PC-3 (cell line): ENCODE results near the gene ACBD4. TPM values are rescaled to one million over a fixed set of nuclear protein-coding genes. Genes with fewer than 3 reads are reported as not detected.
A peak's percentile ranks its signal among the peaks of the same experiment; 100 is the strongest.
"Not testable (repeated sequence)": the region's sequence is repeated elsewhere in the genome, so short reads cannot be mapped to it uniquely, and the experiment has no call there.

Experiments used
- ATAC-seq: fragments of 200-7000 bp; cut with Tn5 transposase; 2 replicates; pipeline ENCODE4 v1.9.1; 2020; ENCODE audit warnings: mild to moderate bottlenecking, moderate library complexity
- BruUV-seq: library from RNA; stranded (reverse); fragments of 400-500 nt; replicated peaks from 2 replicates; lab custom pipeline; 2021; lab: Mats Ljungman, UMichigan
- CTCF ChIA-PET: fragments of 300-600 bp; sonication (Branson Sonifier 250); formaldehyde crosslinking; loops from one replicate; lab custom pipeline; 2022; ENCODE audit warnings: antibody characterized with exemption; lab: Charles Lee
- POLR2A ChIA-PET: fragments of 300-600 bp; sonication (Branson Sonifier 250); formaldehyde crosslinking; loops from one replicate; lab custom pipeline; 2022; ENCODE audit warnings: antibody characterized with exemption; ENCODE audit not compliant: unreplicated experiment; lab: Charles Lee
- DNase-seq: peaks from one replicate; pipeline ENCODE4 v3.0.0-alpha.2; 2015
- H2AFZ ChIP-seq: fragments of 300-600 bp; sonication (generic); 2 replicates; pipeline ENCODE4 v1.6.0; 2016; ENCODE audit warnings: antibody characterized with exemption, low read length
- H3F3A ChIP-seq: fragments of 300-600 bp; sonication (generic); one replicate; pipeline ENCODE4 v1.6.0; 2017; ENCODE audit warnings: antibody characterized with exemption, low read length, control low read depth, mild to moderate bottlenecking; ENCODE audit not compliant: unreplicated experiment
- H3K27ac ChIP-seq: fragments of 300-600 bp; sonication (generic); 2 replicates; pipeline ENCODE4 v1.5.1; 2016; ENCODE audit warnings: mild to moderate bottlenecking, low read length
- H3K27me3 ChIP-seq: fragments of 300-600 bp; sonication (generic); 2 replicates; pipeline ENCODE4 v1.6.1; 2016; ENCODE audit warnings: low read length, mixed read lengths
- H3K36me3 ChIP-seq: fragments of 300-600 bp; sonication (generic); 2 replicates; pipeline ENCODE4 v1.6.1; 2016; ENCODE audit warnings: low read depth, mixed run types, low read length, mixed read lengths
- H3K4me1 ChIP-seq: fragments of 300-600 bp; sonication (generic); 2 replicates; pipeline ENCODE4 v1.5.1; 2016; ENCODE audit warnings: low read length; ENCODE audit not compliant: insufficient read depth
- H3K4me2 ChIP-seq: fragments of 300-600 bp; sonication (generic); 2 replicates; pipeline ENCODE4 v1.6.0; 2016; ENCODE audit warnings: low read length
- H3K4me3 ChIP-seq: fragments of 300-600 bp; sonication (generic); 2 replicates; pipeline ENCODE4 v1.5.1; 2016; ENCODE audit warnings: mild to moderate bottlenecking, low read length, mixed read lengths
- H3K79me2 ChIP-seq: fragments of 300-600 bp; sonication (generic); 2 replicates; pipeline ENCODE4 v1.6.1; 2017; ENCODE audit warnings: low read length, mixed read lengths
- H3K9ac ChIP-seq: fragments of 300-600 bp; sonication (generic); 2 replicates; pipeline ENCODE4 v1.6.0; 2016; ENCODE audit warnings: mild to moderate bottlenecking, low read length
- H3K9me2 ChIP-seq: fragments of 300-600 bp; sonication (generic); replicated peaks from 2 replicates; pipeline ENCODE4 v1.6.1; 2016; ENCODE audit warnings: mixed run types, low read length, mixed read lengths
- H3K9me3 ChIP-seq: fragments of 300-600 bp; sonication (generic); 2 replicates; pipeline ENCODE4 v1.6.1; 2016; ENCODE audit warnings: low read length, mixed read lengths
- H4K20me1 ChIP-seq: fragments of 300-600 bp; sonication (generic); 2 replicates; pipeline ENCODE4 v1.6.1; 2016; ENCODE audit warnings: low read length, mixed read lengths
- EZH2 ChIP-seq: fragments of 300-600 bp; sonication (generic); IDR thresholded peaks from one replicate; pipeline ENCODE4 v1.6.1; 2017; ENCODE audit warnings: antibody characterized with exemption, mild to moderate bottlenecking, low read length; ENCODE audit not compliant: unreplicated experiment
- EZH2phosphoT487 ChIP-seq: fragments of 300-600 bp; sonication (generic); IDR thresholded peaks from 2 replicates; pipeline ENCODE4 v1.6.1; 2018; ENCODE audit warnings: mild to moderate bottlenecking, antibody characterized with exemption, low read length, borderline replicate concordance
- intact Hi-C: fragments of 100-400 bp; cut with micrococcal nuclease; formaldehyde crosslinking; loops from 2 replicates; pipeline ENCODE4 v1.9.0; 2023
- total RNA-seq: library from RNA; depleted of rRNA; stranded (reverse); fragments of >200 nt; gene quantifications from 2 replicates; pipeline ENCODE4 v1.2.3, GENCODE V29; 2014
- TF ChIP-seq, protein P1 (sequence below): fragments of 300-600 bp; sonication (generic); conservative IDR thresholded peaks from 2 replicates; pipeline ENCODE4 v1.5.1; 2017; ENCODE audit warnings: antibody characterized with exemption, low read depth, mild to moderate bottlenecking, low read length

Gene ACBD4
- total RNA-seq, 1 experiment from 2014 or later, result 12.9 TPM

DNA sequence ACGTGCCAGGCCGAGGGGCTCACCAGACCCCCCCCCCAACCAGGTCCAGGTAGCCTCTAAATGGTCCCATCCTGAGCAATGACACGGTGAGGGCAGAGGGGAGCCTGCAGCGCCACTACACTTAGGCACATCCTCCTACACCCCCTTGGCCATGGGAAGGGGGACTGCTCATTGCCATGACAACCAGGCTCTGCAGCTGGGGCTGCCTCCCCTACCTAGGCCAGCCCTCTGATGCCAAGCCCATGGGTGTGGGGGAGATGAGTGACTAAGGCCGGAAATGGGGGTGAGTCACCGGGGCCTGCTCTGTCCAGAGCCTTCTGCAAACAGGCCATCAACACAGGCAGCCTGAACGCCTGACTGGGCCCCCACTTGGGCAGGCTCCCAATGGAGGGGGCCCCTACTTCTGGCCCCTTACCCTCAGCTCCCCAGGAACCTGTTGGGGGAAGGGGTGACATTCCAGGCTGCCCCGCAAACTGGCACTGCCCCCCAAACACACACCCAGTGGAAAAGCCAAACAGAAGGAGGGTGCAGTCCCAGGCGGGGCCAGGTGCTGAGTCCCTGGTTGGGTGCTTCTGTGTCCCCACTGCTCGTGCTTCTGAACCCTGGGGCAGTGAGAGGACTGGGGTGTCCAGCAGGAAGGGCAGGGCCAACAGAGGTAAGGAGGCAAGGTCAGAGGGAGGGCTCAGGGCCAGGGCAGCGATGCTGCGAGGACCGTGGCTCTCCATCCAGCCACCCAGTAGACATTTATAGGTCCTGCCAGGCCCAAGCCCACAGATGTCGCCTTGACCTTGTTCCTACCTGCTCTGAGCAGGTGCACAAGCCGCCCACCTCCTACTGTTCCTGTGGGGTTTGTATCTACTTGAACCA, 11.3 kb upstream of the ACBD4 start:
- BruUV-seq, result TSS peak; percentile 11
- no peaks in the 10 kb centered on the region for H3K27me3 ChIP-seq
- ATAC-seq, result peak; percentile 80
- H3K79me2 ChIP-seq, result peaks cover 57% of the 10 kb centered on the region
- no peaks in the 10 kb centered on the region for H3K9me3 ChIP-seq
- DNase-seq, result peak; percentile 96
- peak overlapping the region; percentile 94 for H3K27ac ChIP-seq
- no peaks in the 10 kb centered on the region for H4K20me1 ChIP-seq
- 0 out of 2 replicates have a peak overlapping the region, but pooled peaks have one; percentile 28 for H2AFZ ChIP-seq
- no peaks in the 10 kb centered on the region for H3K36me3 ChIP-seq
- H3K4me3 ChIP-seq, result no peak overlapping the region
- POLR2A ChIA-PET, result no interaction called here
- intact Hi-C loops, result no loop called here
- no peaks in the 10 kb centered on the region for H3K9me2 ChIP-seq
- peak overlapping the region; percentile 74 for H3K9ac ChIP-seq
- TF ChIP-seq EZH2phosphoT487 (no peak), EZH2 (no peak)
- TF ChIP-seq, protein P1, sequence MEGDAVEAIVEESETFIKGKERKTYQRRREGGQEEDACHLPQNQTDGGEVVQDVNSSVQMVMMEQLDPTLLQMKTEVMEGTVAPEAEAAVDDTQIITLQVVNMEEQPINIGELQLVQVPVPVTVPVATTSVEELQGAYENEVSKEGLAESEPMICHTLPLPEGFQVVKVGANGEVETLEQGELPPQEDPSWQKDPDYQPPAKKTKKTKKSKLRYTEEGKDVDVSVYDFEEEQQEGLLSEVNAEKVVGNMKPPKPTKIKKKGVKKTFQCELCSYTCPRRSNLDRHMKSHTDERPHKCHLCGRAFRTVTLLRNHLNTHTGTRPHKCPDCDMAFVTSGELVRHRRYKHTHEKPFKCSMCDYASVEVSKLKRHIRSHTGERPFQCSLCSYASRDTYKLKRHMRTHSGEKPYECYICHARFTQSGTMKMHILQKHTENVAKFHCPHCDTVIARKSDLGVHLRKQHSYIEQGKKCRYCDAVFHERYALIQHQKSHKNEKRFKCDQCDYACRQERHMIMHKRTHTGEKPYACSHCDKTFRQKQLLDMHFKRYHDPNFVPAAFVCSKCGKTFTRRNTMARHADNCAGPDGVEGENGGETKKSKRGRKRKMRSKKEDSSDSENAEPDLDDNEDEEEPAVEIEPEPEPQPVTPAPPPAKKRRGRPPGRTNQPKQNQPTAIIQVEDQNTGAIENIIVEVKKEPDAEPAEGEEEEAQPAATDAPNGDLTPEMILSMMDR, result no peak
- H3F3A ChIP-seq, result no peaks in the 10 kb centered on the region
- H3K4me2 ChIP-seq, result peak overlapping the region; percentile 76
- H3K4me1 ChIP-seq, result peaks cover 55% of the 10 kb centered on the region
- CTCF ChIA-PET, result no interaction called here

DNA sequence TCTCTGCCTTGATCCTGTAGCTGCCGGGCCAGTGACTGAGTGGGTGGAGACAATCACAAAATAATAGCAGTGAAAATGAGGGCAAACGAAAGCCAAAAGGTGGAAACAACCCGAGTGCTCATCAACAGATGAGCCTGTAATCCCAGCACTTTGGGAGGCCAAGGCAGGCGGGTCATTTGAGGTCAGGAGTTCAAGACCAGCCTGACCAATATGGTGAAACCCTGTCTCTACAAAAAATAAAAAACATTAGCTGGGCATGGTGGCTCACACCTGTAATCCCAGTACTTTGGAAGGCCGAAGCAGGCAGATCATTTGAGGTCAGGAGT, 10.7 kb upstream of the ACBD4 start:
- H3K36me3 ChIP-seq, H3K4me3 ChIP-seq, CTCF ChIA-PET, H3K9me3 ChIP-seq, POLR2A ChIA-PET, H3K27me3 ChIP-seq, ATAC-seq, DNase-seq, H4K20me1 ChIP-seq, H3K9me2 ChIP-seq, intact Hi-C loops, BruUV-seq, H2AFZ ChIP-seq, H3F3A ChIP-seq: not testable (repeated sequence)
- H3K9ac ChIP-seq, result peak overlapping the region; percentile 74
- peaks cover 63% of the 10 kb centered on the region for H3K79me2 ChIP-seq
- H3K4me1 ChIP-seq, result peaks cover 61% of the 10 kb centered on the region
- H3K4me2 ChIP-seq, result peak overlapping the region; percentile 76
- H3K27ac ChIP-seq, result peak overlapping the region; percentile 94

DNA sequence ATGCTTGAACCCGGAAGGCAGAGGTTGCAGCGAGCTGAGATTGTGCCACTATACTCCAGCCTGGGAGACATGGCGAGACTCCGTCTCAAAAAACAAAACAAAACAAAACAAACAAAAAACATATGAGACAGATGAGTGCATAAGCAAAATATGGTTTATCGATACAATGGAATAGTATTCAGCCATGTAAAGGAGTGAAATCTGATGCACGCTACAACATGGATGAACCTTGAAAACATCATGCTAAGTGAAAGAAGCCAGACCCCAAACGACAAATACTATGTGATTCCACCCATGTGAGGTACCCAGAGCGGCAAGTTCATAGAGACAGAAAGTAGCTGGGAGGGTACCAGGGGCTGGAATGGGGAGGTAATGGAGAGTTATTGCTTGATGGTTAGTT, 10.0 kb upstream of the ACBD4 start:
- H3K27me3 ChIP-seq, result no peaks in the 10 kb centered on the region
- no peaks in the 10 kb centered on the region for H3K9me3 ChIP-seq
- no peak overlapping the region for H3K9ac ChIP-seq
- intact Hi-C loops, result no loop called here
- peaks cover 68% of the 10 kb centered on the region for H3K4me1 ChIP-seq
- no peak overlapping the region for H3K4me2 ChIP-seq
- H3F3A ChIP-seq, result no peaks in the 10 kb centered on the region
- H3K4me3 ChIP-seq, result no peak overlapping the region
- DNase-seq, result no peak
- H3K79me2 ChIP-seq, result peaks cover 71% of the 10 kb centered on the region
- ATAC-seq, result no peak
- no peaks in the 10 kb centered on the region for H4K20me1 ChIP-seq
- no TSS peak for BruUV-seq
- H3K27ac ChIP-seq, result 0 out of 2 replicates have a peak overlapping the region, but pooled peaks have one; percentile 94
- no peaks in the 10 kb centered on the region for H3K9me2 ChIP-seq
- CTCF ChIA-PET, result no interaction called here
- no peaks in the 10 kb centered on the region for H3K36me3 ChIP-seq
- TF ChIP-seq EZH2 (no peak), EZH2phosphoT487 (no peak)
- TF ChIP-seq, protein P1, result no peak
- no peak overlapping the region for H2AFZ ChIP-seq
- POLR2A ChIA-PET, result no interaction called here
